MV-4-11 (cell line): Measurements from ENCODE around the gene DSCAM.
"Not testable (repeated sequence)": the region's sequence is repeated elsewhere in the genome, so short reads cannot be mapped to it uniquely, and the experiment has no call there.

Source experiments
- DNase-seq: peaks from one replicate; lab custom pipeline; 2025; lab: John Stamatoyannopoulos, UW

The DSCAM gene

DNA sequence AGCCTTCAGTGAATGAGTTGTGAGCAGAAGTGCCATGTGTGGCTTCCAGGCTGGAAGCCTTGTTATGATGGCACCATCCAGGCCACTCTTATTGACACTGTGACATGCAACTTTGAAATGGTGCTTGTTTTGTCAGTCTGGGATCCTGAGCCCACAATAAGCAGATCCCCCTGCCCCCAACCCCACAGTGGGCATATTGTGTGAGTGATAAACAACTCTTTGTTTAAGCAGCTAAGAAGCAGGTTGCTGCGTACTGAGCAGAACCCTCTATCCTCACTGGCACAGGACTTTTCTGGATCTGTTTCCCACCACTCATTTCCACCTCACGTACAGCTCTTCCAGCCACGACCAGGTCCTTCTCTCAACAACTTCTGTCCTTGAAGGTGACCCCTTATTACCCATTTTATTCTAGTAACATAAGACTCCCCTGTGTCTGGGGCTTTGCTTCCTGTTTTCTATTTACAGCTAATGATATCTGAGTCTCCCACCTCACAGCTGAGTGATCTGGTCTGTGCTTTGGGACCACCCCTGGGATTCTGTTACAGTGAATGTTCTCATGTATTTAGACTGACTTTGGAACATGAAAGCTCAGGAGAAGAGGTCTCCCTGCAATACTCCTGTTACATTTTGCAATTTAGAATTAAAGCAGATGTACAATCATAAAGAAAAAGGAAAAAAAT lies 604.2 kb downstream of the DSCAM start:
- DNase-seq = no peak

DNA sequence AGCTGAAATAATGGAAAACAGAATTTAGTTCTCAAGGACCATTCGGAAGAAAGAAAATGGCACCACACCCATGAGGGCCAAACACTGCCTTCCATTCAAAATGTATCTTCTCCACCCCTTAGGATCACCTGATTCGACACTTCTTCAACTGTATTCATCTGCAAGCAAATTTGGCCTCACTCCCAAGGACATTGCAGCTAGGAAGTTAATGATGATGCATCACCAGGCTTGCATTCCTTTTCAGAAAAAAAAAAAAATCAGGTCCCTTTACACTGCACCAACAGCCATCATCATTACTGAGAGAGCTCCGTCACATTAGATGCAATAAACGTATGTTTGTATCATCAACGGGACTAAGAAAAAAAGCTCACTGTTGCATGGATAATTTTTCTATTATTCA lies 611.4 kb downstream of the DSCAM start:
- no peak for DNase-seq

DNA sequence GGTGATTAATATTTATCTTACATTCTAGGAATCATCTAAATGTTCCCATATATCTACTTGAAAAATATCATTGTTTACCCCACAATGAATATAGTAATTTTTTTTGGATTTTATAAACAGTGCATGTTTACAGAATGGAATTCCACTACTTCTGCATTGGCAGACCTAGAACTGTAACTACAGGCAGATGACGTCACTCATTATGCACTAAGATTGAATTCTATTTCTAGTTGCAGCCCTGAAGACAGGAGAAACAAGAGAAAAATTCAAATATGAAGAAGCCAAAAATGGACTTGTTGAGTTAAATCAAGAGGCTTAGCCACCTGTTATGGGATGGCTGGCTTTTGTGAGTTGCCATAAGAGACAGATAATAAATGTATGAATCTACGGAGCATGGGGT lies 615.0 kb downstream of the DSCAM start:
- DNase-seq = no peak

DNA sequence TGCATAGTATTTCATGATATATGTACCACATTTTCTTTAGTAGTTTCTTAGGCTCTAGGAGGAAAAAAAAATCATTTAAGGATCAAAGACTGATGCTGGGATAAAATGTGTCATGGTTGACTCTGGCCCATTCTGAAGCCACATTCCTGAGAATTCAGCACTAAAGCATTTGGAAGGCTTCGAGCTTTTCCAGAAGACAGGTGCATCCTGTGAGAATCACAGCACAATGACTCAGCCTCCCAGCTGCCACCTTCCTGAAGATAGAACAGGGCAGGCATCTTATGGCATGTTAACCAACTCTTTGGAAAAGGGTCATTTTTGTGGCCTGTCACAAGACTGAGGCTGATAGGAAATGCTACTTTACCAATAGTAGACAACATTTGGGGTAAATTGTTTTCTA lies 619.9 kb downstream of the DSCAM start:
- no peak for DNase-seq

DNA sequence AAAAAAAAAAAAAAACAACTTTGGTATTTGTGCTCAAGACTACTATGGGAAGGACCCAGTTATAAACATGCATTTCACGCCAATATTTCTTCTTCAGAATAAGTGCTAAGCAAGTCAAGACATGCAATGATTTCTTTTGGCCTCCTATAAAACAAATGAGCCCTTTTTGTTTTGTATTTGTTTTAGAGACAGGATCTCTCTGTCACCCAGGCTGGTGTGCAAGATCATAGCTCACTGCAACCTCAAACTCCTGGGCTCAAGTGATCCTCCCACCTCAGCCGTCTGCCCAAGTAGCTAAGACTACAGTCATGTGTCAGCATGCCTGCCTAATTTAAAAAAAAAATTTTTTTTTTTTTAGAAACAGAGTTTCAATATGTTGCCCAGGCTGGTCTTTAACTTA lies 631.0 kb downstream of the DSCAM start:
- DNase-seq = no peak

DNA sequence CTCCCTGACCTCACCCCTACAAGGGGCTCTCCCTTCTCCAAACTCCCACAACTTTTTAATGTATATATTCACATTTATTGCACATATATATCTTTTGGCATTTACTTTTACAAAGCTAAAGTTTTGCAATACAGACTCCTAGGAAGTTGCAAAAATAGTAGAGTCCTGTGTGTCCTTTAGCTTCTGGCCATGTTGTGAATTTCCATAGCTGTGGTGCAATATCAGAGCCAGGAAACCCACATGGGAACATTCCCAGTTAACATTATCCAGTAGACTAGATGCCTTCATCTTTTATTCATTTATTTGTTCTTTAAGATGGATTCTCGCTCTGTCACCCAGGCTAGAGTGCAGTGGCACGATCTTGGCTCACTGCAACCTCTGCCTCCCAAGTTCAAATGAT lies 636.7 kb downstream of the DSCAM start:
- no peak for DNase-seq

DNA sequence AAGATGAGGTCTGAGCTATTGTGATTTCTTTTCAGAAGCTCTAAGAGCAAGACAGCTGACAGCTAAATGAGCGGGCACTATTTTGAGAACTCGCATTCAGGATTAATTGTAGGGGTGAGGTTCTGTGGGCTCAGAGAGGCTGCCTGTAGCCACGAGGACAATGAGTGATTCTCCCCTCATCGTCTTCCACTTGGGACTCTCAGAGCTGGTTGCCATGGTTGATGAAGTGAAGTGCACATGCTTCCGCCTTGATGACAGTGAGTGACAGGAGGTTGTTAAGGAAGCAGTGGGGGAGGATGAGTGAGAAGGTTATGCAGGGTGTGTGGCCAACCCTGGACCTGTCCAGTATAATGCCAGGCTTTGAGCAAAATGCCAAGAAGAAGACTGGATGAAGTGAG lies 638.0 kb downstream of the DSCAM start:
- no peak for DNase-seq

DNA sequence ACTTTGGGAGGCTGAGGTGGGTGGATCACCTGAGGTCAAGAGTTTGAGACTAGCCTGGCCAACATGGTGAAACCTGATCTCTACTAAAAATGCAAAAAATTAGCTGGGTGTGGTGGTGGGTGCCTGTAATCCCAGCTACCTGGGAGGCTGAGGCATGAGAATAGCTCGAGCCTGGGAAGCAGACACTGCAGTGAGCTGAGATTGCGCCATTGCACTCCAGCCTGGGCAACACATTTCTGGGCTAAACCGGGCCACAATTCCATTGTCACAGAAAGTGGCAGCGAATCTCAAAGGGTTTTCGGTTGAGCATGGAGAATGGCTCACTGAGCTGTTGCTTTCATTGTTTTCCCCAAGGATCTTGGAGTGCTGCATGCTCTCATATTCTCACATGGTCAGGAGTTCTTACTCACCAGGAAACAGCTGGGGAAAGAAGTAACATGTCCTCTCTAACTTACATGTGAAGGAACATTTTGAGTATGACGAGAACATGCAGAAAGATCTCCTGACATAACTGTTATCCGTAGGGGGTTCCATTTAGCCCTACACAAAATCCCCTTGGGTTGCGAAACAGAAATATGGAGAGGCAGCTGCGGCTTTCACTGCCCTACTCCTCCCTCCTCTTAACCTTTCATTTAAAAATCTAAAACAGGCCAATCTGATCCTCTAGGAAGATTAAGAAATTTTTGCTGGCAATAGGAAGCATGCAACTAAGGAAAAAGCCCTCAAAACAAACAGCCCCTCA lies 638.6 kb downstream of the DSCAM start:
- DNase-seq = no peak

DNA sequence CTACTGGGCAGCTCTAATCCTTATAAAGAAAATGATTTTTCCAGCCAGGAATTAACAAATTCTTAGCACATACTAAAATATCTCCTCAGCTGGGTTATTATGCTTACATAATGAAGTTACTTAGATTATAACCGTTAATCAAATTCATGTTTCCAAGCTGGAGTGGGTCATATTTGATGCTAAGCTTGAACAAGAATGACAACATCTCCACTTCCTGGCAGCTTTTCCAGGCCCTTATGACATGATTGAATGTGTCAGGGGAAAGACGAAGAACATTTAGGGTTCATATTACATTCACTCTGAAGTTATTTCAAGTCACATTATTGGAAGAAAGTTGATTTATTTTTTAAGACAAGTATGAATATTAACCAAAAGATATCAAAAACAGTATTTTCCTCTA lies 646.0 kb downstream of the DSCAM start:
- no peak for DNase-seq

DNA sequence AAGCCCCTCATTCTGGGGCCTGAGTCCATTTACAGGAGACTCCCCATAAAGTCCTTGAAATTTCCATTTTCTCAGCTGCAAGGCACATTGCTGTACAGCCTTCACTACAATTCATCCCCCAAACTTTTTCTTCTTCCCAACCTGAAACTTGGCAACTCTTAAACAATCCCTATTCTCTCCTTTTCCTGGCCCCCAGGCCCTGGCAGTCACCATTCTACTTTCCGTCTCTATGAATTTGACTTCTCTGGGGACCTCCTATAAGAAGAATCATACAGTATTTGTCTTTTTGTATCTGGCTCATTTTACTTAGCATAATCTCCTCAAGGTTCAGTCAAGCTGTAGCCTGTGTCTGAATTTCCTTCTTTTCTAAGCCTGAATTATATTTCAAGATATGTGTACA lies 646.8 kb downstream of the DSCAM start:
- no peak for DNase-seq

DNA sequence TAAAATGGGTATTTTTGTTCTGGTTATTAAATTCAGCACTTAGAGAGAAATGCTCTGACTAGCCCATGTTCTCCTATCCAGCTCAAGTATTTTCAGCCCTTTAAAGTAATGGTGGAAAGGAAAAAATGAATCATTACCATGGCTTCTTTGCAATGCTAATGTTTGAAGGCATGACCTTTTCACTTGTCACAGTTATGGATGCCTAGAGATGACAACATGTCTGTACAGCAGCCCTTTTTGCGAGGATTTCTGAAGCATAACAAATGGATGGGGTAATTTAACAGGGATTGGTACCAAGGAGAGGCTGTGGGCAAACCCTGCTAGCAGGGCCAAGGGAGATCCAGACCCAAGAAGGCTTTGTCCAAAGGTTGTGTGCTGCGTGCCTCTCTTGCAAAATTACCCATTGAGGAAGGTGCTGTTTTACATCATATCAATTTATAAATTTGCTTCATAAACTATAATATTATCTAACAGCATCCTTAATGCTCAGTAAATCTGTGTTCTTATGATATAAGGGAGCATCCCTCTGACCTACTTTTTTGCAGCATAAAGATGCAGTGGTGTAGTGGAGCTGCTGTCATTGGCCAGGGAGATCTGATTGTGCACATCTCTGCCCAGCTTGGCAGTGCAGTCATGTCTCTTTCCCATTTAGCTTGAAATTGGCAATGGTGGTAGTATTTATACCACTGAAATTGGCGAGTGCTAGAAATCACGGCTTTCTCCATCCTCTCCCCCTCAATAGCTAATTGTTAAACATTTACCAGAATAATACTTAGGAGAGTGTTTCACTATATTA lies 652.6 kb downstream of the DSCAM start:
- no peak for DNase-seq

DNA sequence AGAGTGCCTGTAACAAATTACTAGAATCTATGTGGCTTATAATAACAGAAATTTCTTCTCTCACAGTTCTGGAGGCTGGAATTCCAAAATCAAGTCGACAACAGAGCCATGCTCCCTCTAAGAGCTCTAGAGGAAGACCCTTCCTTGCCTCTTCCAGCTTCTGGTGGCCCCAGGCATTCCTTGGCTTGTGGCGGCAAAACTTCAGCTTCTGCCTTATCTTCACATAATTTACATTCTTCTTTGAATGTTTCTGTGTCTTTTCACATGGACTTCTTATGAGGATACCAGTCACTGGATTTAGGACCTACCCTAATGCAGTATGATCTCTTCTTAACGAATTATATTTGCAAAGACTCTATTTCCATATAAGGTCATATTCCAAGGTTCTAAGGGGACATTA lies 655.3 kb downstream of the DSCAM start:
- DNase-seq = no peak

DNA sequence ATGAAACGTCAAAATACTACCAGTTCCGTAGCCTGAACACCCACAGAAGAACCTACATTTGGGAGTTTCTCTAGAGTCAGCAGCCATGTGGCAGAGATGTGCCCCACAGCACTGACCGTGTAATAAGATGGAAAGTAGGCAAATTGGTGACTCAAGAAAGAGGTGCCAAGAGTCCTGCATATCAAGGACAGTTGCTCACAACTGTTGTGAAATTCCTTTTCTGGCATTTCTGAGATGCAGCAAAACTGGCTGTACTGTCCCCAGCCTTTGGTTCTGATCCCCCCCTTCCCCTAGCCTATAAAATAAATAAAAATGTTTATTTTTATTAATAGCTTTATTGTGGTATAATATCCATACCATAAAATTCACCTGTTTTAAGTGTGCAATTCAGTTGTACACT lies 655.8 kb downstream of the DSCAM start:
- no peak for DNase-seq

DNA sequence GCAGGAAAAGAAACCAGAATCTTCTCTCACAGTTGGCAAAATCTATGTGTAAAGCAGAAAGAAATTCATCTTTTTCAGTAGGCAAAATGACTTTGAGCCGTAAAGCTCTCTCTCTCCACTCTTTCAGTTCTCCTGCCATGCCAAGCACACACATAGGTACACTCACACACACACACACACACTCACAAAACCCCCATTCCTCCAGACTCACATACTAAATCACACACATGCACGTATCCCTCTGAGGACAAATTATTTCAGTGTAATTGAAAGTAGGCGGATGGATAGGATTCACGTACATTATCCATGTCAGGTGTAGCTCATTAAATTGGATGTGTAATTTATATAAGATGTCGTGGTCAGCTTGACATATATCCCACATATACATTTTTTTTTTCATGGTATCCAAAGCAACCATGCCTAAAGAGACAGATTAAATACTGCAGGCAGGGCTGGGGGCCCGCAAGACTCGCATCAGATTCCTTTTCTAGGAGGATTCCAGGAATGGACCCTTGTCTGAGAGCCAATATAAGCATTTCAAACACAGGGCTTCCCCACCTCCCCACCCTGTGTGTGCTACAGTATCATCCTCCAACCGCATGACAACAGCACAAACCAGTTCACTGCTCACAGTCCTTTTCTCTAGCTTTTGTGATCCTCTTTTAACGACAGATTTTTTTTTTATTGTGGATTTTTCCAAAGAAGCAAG lies 658.9 kb downstream of the DSCAM start:
- DNase-seq = no peak

DNA sequence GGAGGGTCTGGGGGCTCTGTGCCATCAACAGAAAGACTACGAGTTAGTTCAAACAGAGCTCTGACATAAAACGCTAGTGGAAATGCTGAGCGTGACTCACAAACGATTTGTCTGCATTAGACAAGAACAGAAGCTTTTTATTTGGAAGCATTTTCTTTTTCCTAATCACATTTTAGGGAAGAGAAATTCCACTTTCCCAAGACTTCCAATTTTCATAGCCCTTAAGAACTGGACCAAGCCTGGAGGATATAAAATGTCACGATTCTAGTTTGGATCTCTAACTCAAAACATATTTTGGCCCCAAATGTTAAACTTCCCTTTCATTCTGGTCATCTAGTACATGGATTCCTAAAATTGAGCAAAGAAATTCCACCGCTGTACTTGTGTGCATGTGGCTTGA lies 659.7 kb downstream of the DSCAM start:
- DNase-seq = no peak

DNA sequence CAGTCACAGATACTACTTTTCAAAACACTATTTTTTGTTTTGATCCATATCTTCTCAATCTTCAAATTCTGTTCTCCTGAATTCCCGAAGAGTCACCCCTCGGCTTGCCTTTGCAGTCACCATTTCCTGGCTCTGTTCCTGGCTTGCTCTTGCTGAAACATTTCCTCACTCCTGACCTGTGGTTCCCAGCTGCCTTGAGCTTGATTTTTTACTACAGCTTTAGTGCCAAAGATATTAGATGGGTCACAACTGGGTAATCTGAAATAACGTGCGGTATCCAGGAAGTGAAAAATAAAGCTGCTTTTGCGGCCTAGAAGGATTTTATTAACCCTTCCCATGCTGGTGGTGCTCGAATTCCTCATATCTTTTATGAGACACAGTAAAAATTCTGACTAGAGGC lies 660.9 kb downstream of the DSCAM start:
- DNase-seq = no peak

DNA sequence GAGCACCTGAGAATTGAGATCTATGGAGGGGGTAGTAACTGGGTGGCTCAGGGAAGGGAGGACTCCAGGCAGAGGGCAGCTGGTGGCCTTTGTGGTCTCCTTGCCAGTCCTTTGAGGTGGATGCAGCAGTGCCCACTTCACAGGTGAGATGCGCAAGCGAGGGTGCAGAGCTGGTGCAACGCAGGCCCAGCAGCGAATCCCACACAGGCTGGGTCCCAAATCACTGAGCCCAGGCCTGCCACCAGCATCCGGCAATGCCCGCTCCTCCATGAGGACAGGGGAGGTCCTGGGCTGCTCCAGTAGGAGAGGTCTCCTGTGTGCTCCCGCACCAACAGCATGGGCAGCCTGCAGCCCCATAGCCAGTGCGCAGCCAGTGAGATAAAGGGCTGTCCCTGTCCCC lies 661.8 kb downstream of the DSCAM start:
- DNase-seq = no peak

DNA sequence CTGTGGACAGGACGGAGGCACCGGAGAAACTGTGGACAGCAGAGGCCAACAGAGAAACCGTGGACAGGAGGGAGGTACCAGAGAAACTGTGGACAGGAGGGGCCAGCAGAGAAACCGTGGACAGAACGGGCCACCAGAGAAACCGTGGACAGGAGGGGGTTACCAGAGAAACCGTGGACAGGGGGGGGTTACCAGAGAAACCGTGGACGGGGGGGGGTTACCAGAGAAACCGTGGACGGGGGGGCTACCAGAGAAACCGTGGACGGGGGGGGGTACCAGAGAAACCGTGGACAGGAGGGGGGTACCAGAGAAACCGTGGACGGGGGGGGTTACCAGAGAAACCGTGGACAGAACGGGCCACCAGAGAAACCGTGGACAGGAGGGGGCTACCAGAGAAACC lies 664.5 kb downstream of the DSCAM start:
- DNase-seq = not testable (repeated sequence)

DNA sequence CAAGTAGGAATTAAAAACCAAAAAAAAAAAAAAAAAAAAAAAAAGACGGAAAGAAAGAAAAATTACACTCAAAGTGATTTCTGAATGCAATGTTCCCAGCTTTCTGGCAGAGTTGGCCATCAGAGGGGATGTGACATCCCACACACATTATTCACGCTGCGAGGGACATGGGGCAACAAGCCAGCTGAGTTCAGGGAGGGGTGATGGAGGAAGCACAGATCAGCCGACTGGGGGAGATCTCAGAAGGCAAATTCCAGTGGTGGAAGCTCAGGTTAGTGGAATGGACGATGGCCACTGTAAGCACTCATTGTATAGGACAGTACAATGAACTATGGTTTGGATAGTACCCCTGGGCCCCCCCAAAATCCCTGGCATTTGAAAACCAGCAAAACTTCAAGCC lies 667.8 kb downstream of the DSCAM start:
- no peak for DNase-seq

DNA sequence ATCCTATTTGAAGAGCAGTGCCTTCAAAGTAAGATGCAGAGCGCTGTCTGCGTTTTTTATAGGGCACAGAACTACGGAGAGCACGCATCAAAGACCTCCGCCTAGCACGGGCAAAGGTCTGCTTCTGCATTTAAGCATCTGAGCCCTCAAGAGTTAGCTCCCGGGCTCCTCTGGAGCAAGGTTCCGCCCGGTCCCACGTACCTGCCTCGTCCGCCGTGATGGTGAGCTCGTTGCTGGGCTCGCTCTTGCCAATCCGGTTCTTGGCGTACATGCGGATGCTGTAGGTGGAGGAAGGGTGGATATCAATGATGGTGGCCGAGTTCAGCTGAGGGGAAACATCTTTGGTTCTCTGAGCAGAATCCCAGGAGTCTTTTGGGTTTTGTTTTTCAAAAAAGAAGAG lies 668.2 kb downstream of the DSCAM start:
- no peak for DNase-seq

DNA sequence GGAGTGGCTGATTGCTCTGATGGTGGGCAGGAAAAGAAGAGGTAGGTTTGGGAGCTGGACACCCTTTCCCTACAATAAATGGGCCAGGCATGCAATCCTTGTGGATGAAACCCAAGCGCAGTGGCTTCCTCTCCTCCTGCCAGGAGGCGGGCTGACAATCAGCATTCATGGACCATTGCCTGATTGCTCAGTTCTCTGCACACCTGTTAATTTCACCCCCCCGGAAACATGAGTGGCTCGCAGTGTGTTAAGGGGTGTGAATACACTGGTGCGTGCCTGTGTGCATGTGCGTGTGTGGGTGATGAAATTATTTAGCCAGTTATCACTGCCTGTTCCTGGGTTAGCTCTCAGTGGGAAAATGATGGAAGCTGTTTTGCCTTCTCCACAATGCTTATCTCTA lies 669.0 kb downstream of the DSCAM start:
- no peak for DNase-seq

DNA sequence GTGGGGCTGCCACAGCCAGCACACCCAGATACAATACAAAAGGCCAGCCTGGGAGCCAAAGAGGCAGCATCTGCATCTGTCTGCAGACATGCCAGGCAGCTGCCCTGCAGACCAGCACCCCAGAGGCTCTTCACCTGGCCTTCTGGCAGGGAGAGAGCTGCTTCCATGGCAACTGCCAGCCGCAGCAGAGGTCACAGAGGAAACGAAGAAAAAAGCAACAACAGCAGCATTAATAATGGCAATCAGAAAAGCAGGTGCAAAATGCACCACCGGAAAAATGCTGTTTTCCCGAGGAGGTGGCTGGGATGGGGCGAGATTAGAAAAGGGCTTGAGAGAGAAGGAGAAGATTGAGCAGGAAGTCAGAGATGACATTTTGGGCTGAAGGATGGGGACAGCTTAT lies 670.2 kb downstream of the DSCAM start:
- DNase-seq = no peak

DNA sequence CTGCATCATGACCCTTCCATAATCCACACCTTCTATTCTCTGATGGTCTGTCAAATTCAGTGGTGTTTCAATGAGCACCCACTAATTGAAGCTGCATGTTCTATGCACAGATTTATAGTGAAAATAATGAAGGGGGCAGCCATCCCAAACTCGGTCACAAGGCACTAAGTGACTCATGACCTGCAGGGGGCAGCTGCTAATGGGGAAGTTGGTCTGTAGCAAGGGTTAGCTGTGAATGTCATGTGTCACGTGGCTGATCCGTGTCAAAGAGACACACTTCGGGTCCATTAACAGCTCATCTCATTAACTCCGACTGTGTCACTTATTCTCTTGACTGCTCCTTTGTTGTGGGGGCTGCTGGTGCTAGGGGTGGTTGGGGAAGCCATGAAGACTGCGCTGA lies 673.1 kb downstream of the DSCAM start:
- no peak for DNase-seq
